NCI-H510A treated with DMSO at 0.1 percent for 48 hours (cell line): ENCODE measurements around the gene DXO.
"Not testable (repeated sequence)": the region's sequence is repeated elsewhere in the genome, so short reads cannot be mapped to it uniquely, and the experiment has no call there.

ENCODE experiments used
- DNase-seq: peaks from one replicate; lab custom pipeline; 2025; lab: John Stamatoyannopoulos, UW

Gene DXO

DNA sequence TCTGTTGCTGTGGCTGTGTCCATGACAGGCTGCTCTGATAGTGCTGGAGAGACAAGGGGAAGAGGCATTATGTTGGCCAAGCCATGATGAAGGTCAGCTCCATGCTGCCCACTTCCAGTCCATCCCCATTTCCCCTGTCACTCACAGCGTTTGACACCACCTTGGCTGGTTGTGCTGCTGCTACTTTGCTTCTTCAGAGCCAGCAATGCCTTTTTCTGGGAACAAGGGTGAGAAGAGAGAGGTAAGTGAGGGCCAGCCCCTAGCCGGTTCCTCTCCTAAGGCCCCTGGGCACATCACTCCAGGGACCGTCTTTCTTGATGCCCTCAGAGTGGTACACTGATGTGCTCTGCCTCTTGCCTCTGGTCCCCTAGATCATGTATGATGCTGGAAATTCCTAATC is 15.1 kb downstream of the DXO start:
- no peak for DNase-seq

DNA sequence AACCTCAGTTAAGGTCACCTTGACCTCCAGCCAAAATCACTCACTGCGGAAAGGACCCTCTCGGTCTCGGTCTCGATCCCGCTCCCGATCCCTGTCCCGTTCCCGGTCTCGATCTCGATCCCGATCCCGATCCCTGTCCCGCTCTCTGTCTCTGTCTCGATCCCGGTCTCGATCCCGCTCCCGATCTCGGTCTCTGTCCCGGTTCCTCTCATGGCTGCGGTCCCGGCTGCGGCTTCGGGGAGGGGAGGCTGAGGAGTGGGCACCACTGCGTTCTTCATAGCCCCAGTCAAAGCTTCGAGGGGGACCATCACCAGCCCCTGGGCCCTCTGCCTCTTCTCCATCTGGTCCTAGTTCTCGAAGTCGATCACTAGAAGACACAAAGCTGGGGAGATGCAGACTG is 17.4 kb downstream of the DXO start:
- no peak for DNase-seq

DNA sequence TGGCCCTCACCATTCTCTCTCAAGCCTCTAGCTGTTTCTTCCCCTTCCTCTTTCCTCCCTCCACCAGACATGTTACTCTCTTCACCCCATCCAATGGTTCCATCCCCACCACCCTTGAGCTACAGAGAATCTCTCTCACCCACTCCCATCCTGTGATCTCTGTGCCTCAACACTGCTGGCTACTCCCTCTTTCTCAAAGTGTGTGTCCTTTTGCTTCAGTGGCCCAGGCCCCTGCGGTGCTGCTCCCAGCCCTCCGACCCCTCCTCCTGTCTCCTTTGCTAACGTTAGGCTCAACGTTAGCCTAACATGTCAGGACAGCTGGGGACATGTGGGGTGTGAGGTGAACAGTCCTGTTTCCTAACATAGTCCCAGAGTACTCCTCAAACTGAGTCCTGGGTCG is 19.0 kb downstream of the DXO start:
- DNase-seq = no peak

DNA sequence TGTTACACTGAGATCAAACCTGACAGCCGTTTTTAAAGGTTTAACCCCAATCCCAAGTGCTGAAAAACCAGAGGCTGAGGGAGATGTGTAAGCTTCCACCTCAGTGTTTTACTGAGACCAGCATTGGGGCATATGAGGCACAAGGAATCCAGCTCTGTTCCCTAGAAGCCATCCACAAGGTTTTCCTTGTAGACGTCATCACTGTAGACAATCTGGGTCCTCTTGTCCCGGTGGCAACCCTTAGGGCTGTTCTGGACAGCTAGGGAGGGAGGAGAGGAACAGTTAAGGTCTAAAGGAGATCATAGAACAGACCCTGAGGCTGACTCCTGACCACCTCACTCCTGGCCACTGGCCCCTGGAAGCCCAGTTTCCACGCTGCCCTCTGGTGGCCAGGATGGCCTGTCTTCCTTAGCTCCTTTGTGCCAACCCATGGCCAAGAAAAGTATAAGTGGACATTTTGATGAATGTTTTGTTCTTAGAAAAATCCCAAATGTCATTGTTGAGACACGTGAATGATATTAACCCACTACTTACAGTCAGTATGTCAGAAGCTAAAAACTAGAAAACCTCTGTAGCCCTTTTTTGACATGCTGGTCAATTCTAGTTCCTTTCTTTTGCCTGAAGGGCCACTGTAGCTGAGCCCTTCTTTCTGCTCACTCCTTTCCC is 19.7 kb downstream of the DXO start:
- DNase-seq = peak; percentile 39

DNA sequence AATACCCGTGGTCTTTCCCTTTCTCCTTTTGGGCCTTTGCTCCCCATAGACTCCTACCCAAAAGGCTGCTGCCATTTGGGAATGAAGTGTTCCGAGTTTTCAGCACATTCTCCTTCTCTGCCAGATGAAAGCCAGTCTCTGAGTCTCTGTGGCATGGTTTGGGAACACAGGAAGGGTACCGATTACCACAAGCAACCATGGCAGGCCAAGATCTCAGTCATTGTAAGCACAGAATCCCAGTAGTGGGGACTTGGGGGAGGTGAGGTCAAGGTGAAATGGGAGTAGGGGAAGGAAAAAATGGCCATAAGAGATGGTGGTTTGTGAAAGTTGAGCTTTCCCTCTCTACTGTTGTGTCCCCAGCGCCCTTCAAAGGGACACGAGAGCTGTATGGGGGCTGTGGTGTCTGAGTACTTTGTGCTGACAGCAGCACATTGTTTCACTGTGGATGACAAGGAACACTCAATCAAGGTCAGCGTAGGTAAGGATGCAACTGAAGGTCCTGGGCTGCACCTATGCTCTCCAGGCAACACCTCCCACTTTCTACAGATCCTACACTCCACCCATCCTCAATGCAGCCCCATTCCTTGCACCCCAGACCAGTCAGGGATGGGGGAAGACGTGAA is 21.9 kb downstream of the DXO start:
- DNase-seq = no peak

DNA sequence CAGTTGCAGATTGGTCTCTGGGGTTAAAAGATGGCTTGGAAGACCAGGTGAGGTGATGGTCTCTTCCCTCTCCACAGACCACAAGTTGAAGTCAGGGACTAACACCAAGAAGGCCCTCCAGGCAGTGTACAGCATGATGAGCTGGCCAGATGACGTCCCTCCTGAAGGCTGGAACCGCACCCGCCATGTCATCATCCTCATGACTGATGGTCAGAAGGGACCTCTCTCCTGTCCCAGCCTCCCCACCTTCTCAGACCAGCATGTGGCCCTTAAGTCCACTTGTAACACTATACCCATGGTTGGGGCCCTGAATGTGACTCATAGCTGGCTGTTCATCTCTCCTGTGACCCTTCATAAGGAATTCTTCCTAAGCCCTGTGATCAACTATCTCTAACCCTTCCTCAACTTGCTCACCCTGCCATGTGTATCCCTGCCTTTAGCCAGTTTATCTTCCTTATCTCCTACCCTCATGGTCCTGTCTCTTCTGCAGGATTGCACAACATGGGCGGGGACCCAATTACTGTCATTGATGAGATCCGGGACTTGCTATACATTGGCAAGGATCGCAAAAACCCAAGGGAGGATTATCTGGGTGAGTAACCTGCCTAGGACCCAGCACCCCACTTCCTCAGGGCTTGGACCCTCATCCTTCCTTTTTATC is 23.1 kb downstream of the DXO start:
- no peak for DNase-seq

DNA sequence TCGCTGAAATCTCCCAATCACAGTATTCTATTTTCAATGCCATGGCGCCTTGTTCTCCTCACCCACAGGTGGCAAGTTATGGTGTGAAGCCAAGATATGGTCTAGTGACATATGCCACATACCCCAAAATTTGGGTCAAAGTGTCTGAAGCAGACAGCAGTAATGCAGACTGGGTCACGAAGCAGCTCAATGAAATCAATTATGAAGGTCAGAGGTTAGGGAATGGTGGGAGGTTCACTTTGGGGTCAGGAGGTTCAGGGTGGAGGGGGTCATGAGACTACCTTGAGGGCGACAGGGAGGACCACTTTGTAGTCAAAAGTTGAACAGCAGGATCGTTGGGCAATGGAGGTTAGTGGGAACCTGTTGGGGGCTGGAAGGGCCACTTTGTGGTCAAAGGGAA is 23.6 kb downstream of the DXO start:
- no peak for DNase-seq

DNA sequence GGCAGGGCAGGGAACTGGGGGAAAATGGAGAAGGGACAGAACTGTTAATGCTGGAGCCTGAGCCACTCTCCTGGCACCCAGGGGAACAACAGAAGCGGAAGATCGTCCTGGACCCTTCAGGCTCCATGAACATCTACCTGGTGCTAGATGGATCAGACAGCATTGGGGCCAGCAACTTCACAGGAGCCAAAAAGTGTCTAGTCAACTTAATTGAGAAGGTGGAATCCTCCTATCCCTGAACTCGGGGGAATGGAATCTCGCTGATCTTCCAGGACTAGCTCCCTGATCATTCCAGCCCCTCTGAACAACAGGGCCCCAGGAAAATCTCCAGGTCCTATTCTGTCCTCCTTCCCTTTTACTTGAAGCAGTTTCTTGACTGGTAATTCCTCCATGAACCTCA is 24.1 kb downstream of the DXO start:
- no peak for DNase-seq

DNA sequence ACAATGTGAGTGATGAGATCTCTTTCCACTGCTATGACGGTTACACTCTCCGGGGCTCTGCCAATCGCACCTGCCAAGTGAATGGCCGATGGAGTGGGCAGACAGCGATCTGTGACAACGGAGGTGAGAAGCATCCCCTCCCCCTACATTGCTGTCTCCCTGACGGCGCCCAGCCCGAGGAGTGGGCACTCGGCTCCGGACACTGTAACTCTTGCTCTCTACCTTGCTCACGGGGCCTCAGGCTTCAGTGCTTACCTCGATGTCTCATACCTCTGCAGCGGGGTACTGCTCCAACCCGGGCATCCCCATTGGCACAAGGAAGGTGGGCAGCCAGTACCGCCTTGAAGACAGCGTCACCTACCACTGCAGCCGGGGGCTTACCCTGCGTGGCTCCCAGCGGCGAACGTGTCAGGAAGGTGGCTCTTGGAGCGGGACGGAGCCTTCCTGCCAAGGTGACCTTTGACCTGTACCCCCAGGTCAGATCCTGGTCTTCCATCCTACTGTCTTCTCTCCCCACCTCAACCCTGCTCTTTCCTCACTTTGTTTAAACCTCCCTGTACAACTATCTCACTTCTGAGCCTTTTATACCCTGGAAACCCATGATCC is 24.8 kb downstream of the DXO start:
- DNase-seq = no peak

DNA sequence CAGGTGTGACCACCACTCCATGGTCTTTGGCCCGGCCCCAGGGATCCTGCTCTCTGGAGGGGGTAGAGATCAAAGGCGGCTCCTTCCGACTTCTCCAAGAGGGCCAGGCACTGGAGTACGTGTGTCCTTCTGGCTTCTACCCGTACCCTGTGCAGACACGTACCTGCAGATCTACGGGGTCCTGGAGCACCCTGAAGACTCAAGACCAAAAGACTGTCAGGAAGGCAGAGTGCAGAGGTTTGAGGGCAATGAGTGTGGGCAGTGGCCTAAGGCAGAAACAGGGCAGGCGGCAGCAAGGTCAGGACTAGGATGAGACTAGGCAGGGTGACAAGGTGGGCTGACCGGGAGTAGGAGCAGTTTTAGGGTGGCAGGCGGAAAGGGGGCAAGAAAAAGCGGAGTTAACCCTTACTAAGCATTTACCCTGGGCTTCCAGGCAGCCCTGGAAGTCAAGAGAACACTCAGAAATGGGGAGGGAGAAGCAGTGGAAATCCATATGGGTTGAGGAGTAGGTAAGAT is 25.5 kb downstream of the DXO start:
- no peak for DNase-seq

DNA sequence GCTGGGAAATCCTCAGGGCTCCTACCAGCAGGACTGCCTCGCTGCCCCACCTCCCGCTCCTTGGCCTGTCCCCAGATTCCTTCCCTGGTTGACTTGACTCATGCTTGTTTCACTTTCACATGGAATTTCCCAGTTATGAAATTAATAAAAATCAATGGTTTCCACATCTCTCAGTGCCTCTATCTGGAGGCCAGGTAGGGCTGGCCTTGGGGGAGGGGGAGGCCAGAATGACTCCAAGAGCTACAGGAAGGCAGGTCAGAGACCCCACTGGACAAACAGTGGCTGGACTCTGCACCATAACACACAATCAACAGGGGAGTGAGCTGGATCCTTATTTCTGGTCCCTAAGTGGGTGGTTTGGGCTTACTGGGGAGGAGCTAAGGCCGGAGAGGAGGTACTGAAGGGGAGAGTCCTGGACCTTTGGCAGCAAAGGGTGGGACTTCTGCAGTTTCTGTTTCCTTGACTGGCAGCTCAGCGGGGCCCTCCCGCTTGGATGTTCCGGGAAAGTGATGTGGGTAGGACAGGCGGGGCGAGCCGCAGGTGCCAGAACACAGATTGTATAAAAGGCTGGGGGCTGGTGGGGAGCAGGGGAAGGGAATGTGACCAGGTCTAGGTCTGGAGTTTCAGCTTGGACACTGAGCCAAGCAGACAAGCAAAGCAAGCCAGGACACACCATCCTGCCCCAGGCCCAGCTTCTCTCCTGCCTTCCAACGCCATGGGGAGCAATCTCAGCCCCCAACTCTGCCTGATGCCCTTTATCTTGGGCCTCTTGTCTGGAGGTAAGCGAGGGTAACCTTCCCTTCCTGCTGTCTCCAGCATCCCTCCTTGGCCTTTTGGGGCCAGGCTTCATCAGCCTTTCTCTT is 26.2 kb downstream of the DXO start, which contains the start of gene CFB:
CFB (plus strand) TSS at position 589 of the 863 bp plus-strand sequence; CDS start at position 716, 127 bp downstream.
- DNase-seq = no peak

DNA sequence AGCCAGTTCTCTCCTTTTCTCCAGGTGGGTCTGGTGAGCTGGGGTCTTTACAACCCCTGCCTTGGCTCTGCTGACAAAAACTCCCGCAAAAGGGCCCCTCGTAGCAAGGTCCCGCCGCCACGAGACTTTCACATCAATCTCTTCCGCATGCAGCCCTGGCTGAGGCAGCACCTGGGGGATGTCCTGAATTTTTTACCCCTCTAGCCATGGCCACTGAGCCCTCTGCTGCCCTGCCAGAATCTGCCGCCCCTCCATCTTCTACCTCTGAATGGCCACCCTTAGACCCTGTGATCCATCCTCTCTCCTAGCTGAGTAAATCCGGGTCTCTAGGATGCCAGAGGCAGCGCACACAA is 26.8 kb downstream of the DXO start:
- DNase-seq = no peak

DNA sequence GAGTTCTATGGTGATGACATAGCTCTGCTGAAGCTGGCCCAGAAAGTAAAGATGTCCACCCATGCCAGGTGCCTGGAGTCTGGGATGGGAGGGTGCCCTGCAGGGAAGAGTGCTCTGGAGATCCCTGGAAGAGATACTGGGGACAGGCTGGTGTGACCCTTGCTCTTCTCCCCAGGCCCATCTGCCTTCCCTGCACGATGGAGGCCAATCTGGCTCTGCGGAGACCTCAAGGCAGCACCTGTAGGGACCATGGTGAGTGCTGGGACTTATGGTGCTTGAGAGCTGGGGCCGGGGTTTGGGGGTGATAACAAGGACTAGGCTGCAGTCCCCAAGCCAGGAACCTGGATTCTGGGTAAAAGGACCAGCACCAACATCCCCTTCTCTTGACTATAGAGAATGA is 28.2 kb downstream of the DXO start:
- DNase-seq = no peak

DNA sequence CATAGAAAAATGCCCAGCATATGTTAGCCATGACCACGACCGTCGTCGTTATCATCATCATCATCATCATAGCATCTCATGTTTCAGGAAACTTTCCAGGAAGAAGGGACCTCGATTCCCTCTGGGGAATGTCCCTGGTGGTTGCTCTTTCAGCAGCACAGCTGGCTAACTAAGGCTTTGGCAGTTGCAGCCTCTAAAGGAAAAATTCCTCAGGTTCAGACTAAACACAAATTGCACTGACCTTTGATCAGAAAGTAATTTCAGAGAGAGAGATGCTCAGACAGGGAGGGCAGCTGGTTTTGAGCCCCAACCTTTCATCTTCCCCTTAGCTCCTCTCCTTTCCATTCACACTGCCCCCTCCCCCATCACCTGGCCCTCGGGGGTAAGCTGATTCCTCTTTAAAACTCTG is 31.7 kb downstream of the DXO start:
- DNase-seq = no peak

DNA sequence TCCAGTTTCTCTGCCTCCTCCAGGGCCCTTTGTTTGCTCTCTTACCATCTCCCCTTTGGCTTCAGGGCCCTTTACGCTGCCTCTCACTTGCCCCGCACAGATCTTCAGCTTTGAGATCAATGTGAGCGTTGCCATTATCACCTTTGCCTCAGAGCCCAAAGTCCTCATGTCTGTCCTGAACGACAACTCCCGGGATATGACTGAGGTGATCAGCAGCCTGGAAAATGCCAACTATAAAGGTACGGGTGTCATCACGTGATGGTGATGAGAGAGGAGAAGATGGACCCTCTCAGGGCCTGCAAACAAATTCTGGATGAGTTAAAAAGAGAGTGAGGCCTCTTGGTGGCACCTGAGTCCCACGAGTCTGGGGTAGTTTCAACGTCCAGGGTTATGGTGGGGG is 36.1 kb downstream of the DXO start:
- DNase-seq = no peak

DNA sequence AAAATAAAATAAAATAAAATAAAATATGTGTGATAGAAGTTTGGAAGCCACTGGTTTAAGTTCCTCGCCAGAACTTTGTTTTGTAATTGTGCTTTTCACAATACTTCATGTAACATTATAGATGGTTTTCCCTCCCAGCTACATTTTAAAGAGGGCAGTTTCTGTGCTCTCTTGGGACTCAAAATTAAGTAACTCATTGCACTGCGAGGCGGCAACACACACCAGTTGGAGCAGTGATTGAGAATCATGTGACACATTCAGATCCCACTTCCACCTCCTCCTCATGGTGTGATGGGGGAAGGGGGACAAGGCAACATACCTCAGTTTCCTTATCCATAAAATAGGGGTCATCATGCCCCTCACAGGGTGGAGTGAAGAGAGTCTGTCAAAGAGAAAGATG is 36.9 kb downstream of the DXO start:
- DNase-seq = no peak

DNA sequence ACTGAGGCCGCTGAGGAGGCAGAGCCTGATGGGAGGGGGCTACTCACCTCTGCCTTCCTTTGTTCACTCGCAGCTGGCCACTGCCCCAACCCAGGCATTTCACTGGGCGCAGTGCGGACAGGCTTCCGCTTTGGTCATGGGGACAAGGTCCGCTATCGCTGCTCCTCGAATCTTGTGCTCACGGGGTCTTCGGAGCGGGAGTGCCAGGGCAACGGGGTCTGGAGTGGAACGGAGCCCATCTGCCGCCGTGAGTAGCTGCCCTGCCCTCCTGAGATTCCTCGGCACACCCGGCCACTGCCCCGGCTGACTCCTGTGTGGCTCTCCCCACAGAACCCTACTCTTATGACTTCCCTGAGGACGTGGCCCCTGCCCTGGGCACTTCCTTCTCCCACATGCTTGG is 38.4 kb downstream of the DXO start:
- no peak for DNase-seq

DNA sequence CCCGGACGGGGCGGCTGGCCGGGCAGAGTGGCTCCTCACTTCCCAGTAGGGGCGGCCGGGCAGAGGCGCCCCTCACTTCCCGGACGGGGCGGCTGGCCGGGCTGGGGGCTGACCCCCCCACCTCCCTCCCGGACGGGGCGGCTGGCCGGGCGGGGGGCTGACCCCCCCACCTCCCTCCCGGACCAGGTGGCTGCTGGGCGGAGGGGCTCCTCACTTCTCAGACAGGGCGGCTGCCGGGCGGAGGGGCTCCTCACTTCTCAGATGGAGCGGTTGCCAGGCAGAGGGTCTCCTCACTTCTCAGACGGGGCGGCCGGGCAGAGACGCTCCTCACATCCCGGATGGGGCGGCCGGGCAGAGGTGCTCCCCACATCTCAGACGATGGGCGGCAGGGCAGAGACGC is 39.8 kb downstream of the DXO start:
- DNase-seq = not testable (repeated sequence)

DNA sequence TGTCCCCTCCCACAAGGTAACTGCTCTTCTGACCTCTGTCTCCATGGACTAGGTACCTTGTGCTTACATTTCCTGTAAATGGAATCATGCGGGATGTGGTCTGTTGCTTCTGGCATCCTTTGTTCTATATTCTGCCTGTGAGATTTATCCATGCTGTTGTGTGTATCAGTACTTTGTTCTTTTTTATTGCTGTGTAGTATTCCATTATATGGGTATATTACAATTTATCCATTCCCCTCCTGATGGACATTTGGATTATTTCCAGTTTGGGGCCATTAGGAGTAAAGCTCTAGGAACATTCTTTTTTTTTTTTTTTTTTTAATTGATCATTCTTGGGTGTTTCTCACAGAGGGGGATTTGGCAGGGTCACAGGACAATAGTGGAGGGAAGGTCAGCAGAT is 41.0 kb downstream of the DXO start:
- DNase-seq = no peak

DNA sequence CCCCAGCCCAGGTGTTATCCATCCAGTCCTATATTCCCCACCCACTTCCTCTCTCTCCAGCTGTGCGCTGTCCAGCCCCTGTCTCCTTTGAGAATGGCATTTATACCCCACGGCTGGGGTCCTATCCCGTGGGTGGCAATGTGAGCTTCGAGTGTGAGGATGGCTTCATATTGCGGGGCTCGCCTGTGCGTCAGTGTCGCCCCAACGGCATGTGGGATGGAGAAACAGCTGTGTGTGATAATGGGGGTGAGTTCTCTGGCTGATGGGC is 43.3 kb downstream of the DXO start:
- DNase-seq = no peak

DNA sequence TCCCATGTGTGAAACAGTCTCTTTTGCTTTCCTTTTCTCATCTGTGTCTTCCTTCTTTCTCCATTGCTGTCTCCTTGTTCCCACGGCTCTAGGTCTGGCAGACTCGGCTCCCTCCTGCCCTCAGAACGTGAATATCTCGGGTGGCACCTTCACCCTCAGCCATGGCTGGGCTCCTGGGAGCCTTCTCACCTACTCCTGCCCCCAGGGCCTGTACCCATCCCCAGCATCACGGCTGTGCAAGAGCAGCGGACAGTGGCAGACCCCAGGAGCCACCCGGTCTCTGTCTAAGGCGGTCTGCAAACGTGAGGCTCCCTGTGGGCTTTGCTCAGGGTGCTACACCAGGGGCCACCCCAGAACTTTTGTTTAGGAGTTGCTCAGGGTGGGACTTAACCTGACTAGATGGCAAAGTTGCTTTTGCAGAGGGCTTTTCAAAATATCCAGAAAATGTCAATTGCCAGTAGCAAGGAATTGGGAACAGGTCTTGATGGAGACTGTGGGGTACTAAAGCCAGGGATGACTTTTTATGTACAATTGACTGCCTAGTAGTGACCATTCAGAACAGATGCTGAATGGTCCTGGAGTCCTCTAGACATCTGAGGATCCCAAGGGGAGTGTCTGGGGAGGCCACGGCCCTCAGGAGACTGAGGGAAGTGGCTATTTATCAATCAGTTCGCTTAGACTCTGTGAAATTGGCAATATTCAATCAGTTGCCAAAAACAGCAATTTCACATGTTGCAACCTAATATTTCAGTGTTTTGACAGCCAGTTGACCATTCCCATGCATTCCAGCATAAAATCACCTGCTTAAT is 43.9 kb downstream of the DXO start:
- DNase-seq = no peak
